ENCODE results near the gene UBE2G2.

UBE2G2 gene

GRCh38 chr21:44762221-44763049 lies 39.2 kb downstream of the UBE2G2 start:
- DNase-seq, result no peak

- DNase-seq, result no peak
Measured at GRCh38 chr21:44761747-44762208, 39.8 kb downstream of the UBE2G2 start.

GRCh38 chr21:44761011-44761729 lies 40.5 kb downstream of the UBE2G2 start:
- DNase-seq, result no peak

GRCh38 chr21:44760376-44760775 lies 41.2 kb downstream of the UBE2G2 start:
- DNase-seq, result no peak

GRCh38 chr21:44759628-44760285 lies 41.9 kb downstream of the UBE2G2 start:
- DNase-seq, result no peak

- no peak for DNase-seq
Measured at GRCh38 chr21:44758781-44759627, 42.6 kb downstream of the UBE2G2 start.

- no peak for DNase-seq
Measured at GRCh38 chr21:44758141-44758561, 43.5 kb downstream of the UBE2G2 start.

- no peak for DNase-seq
Measured at GRCh38 chr21:44757731-44758130, 43.9 kb downstream of the UBE2G2 start.

GRCh38 chr21:44756423-44757185 lies 45.0 kb downstream of the UBE2G2 start:
- no peak for DNase-seq

- no peak for DNase-seq
Measured at GRCh38 chr21:44755227-44755626, 46.4 kb downstream of the UBE2G2 start.

GRCh38 chr21:44753357-44753756 lies 48.3 kb downstream of the UBE2G2 start:
- DNase-seq, result no peak

GRCh38 chr21:44752671-44753235 lies 48.9 kb downstream of the UBE2G2 start:
- no peak for DNase-seq

- DNase-seq, result no peak
Measured at GRCh38 chr21:44751799-44752636, 49.6 kb downstream of the UBE2G2 start.

GRCh38 chr21:44751186-44751798 lies 50.3 kb downstream of the UBE2G2 start:
- DNase-seq, result no peak

- DNase-seq, result no peak
Measured at GRCh38 chr21:44750675-44751025, 51.0 kb downstream of the UBE2G2 start.

GRCh38 chr21:44749759-44750674 lies 51.6 kb downstream of the UBE2G2 start:
- DNase-seq, result no peak

GRCh38 chr21:44749116-44749758 lies 52.4 kb downstream of the UBE2G2 start:
- no peak for DNase-seq

GRCh38 chr21:44748621-44749020 lies 53.0 kb downstream of the UBE2G2 start:
- DNase-seq, result no peak
